ENCODE results near the gene CPD. TPM values are rescaled to one million over a fixed set of nuclear protein-coding genes. Genes with fewer than 3 reads are reported as not detected.

CPD gene
- total RNA-seq, 4 donors from 2014 or later = 20.8 to 32.4 (median 28.0) TPM

DNA sequence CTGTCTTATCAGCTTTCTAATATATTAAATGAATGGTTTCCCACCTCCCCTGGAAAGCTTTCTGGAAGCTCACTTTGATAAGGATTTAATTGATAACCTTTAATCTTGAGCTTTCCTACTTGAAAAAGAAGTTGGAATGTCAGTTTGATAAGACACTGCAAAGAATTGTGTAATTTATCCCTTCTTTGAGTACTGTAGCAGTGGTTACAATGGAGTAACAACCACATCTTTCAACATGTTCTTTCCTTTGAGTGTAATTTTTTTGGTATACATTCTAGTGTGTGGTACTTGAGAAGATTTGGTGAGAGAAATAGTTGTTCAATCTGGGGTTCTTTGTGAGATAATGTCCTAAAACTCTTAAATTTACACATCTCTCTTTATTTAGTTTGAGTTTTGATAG lies 43.4 kb downstream of the CPD start:
- Histone ChIP-seq H3K4me3 (no peak overlapping the region), H3K27me3 (no peaks in the 10 kb centered on the region), H3K4me1 (no peaks in the 10 kb centered on the region), H3K36me3 (peaks cover 0 to 34% of the 10 kb centered on the region in 2 donors), H3K27ac (no peak overlapping the region), H3K9me3 (no peaks in the 10 kb centered on the region)
- no peak for DNase-seq
- TF ChIP-seq, protein P1, sequence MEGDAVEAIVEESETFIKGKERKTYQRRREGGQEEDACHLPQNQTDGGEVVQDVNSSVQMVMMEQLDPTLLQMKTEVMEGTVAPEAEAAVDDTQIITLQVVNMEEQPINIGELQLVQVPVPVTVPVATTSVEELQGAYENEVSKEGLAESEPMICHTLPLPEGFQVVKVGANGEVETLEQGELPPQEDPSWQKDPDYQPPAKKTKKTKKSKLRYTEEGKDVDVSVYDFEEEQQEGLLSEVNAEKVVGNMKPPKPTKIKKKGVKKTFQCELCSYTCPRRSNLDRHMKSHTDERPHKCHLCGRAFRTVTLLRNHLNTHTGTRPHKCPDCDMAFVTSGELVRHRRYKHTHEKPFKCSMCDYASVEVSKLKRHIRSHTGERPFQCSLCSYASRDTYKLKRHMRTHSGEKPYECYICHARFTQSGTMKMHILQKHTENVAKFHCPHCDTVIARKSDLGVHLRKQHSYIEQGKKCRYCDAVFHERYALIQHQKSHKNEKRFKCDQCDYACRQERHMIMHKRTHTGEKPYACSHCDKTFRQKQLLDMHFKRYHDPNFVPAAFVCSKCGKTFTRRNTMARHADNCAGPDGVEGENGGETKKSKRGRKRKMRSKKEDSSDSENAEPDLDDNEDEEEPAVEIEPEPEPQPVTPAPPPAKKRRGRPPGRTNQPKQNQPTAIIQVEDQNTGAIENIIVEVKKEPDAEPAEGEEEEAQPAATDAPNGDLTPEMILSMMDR (IDR thresholded peaks at IDR 0.05 in 4 of 5, conservative IDR thresholded peaks at IDR 0.05 in 1 of 5) = no peak
- TF ChIP-seq POLR2A (IDR thresholded peaks at IDR 0.05) = no peak
- in situ Hi-C loops (cut with MboI; ENCODE audit: low sequenced_read_pairs in 4 of 4) (no loop called here), intact Hi-C loops (cut with DNase I; ENCODE audit: low total_unique reads) (no loop called here)
- ATAC-seq = no peak

GRCh38 chr17:30424471-30424870 lies 45.7 kb downstream of the CPD start:
- no peak overlapping the region for H3K4me3 ChIP-seq
- intact Hi-C loops (cut with DNase I; ENCODE audit: low total_unique reads) = no loop called here
- no peak for ATAC-seq

GRCh38 chr17:30426292-30426691 lies 47.6 kb downstream of the CPD start:
- H3K4me1 ChIP-seq = peaks cover 0 to 8% of the 10 kb centered on the region in 2 donors
- intact Hi-C loops (cut with DNase I; ENCODE audit: low total_unique reads) (no loop called here), in situ Hi-C loops (cut with MboI; ENCODE audit: low sequenced_read_pairs in 4 of 4) (no loop called here)
- ATAC-seq = no peak
- no peak overlapping the region for H3K27ac ChIP-seq
- H3K27me3 ChIP-seq = no peaks in the 10 kb centered on the region
- DNase-seq = no peak
- peaks cover 0 to 46% of the 10 kb centered on the region in 2 donors for H3K36me3 ChIP-seq
- H3K9me3 ChIP-seq = no peaks in the 10 kb centered on the region
- no peak overlapping the region for H3K4me3 ChIP-seq
- no peak for TF ChIP-seq POLR2A (IDR thresholded peaks at IDR 0.05)
- TF ChIP-seq, protein P1 (IDR thresholded peaks at IDR 0.05 in 4 of 5, conservative IDR thresholded peaks at IDR 0.05 in 1 of 5) = no peak

More at GRCh38 chr17:30424471-30424870, 45.7 kb downstream of the CPD start:
- Histone ChIP-seq H3K9me3 (no peaks in the 10 kb centered on the region), H3K36me3 (peaks cover 0 to 46% of the 10 kb centered on the region in 2 donors), H3K27me3 (no peaks in the 10 kb centered on the region), H3K27ac (no peak overlapping the region), H3K4me1 (peaks cover 0 to 8% of the 10 kb centered on the region in 2 donors)
- DNase-seq = no peak
- in situ Hi-C loops (cut with MboI; ENCODE audit: low sequenced_read_pairs in 4 of 4) = no loop called here
- TF ChIP-seq, protein P1 (IDR thresholded peaks at IDR 0.05 in 4 of 5, conservative IDR thresholded peaks at IDR 0.05 in 1 of 5) = no peak
- TF ChIP-seq POLR2A (IDR thresholded peaks at IDR 0.05) = no peak

GRCh38 chr17:30427611-30428010 lies 48.9 kb downstream of the CPD start:
- Histone ChIP-seq H3K27me3 (no peaks in the 10 kb centered on the region), H3K9me3 (no peaks in the 10 kb centered on the region), H3K36me3 (peaks cover 0 to 51% of the 10 kb centered on the region in 2 donors), H3K4me3 (no peak overlapping the region), H3K27ac (no peak overlapping the region), H3K4me1 (peaks cover 0 to 8% of the 10 kb centered on the region in 2 donors)
- in situ Hi-C loops (cut with MboI; ENCODE audit: low sequenced_read_pairs in 4 of 4) (no loop called here), intact Hi-C loops (cut with DNase I; ENCODE audit: low total_unique reads) (no loop called here)
- TF ChIP-seq, protein P1 (IDR thresholded peaks at IDR 0.05 in 4 of 5, conservative IDR thresholded peaks at IDR 0.05 in 1 of 5) = no peak
- DNase-seq = no peak
- no peak for ATAC-seq

GRCh38 chr17:30429155-30429554 lies 50.4 kb downstream of the CPD start:
- TF ChIP-seq, protein P1 (IDR thresholded peaks at IDR 0.05 in 4 of 5, conservative IDR thresholded peaks at IDR 0.05 in 1 of 5) = no peak
- no peak for TF ChIP-seq POLR2A (IDR thresholded peaks at IDR 0.05)
- DNase-seq (no peak), ATAC-seq (no peak)
- no peaks in the 10 kb centered on the region for H3K27me3 ChIP-seq
- intact Hi-C loops (cut with DNase I; ENCODE audit: low total_unique reads) = no loop called here
- peaks cover 8 to 19% of the 10 kb centered on the region in 2 donors for H3K4me1 ChIP-seq
- no peaks in the 10 kb centered on the region for H3K9me3 ChIP-seq
- no peak overlapping the region for H3K4me3 ChIP-seq
- H3K27ac ChIP-seq = no peak overlapping the region
- peaks cover 0 to 37% of the 10 kb centered on the region in 2 donors for H3K36me3 ChIP-seq
- in situ Hi-C loops (cut with MboI; ENCODE audit: low sequenced_read_pairs in 4 of 4) = no loop called here

All from gastrocnemius medialis (tissue), 4 donors.